Breast epithelium (tissue), 3 donors: ENCODE results near the gene SPN.
"Not testable (repeated sequence)": the region's sequence is repeated elsewhere in the genome, so short reads cannot be mapped to it uniquely, and the experiment has no call there.

Source experiments
- CTCF ChIP-seq, 3 donors: fragments of 450-650 bp; IDR thresholded peaks; one replicate each; pipeline ENCODE4 v1.5.1; 2016 to 2017; ENCODE audit warnings: antibody characterized with exemption in 3 of 3, mild to moderate bottlenecking in 3 of 3, moderate library complexity in 3 of 3
- POLR2A ChIP-seq: fragments of 450-650 bp; IDR thresholded peaks from one replicate; pipeline ENCODE4 v1.6.1; 2016; ENCODE audit warnings: antibody characterized with exemption, mild to moderate bottlenecking, moderate library complexity

GRCh38 chr16:29667322-29667610 is 4.2 kb downstream of the SPN start:
- not testable (repeated sequence) for TF ChIP-seq POLR2A; CTCF (IDR thresholded peaks at IDR 0.05)
